IMR-90 (cell line): ENCODE data around the gene AAR2. TPM values are rescaled to one million over a fixed set of nuclear protein-coding genes. Genes with fewer than 3 reads are reported as not detected.

ENCODE experiments used
- ATAC-seq: fragments of 200-7000 bp; cut with Tn5 transposase; 2 replicates; pipeline ENCODE4 v1.9.1; 2020; ENCODE audit warnings: low read depth, mild to moderate bottlenecking, moderate library complexity
- BruUV-seq: library from RNA; stranded (reverse); fragments of 400-500 nt; replicated peaks from 2 replicates; lab custom pipeline; 2021; lab: Mats Ljungman, UMichigan
- CTCF ChIA-PET: fragments of 300-600 bp; formaldehyde crosslinking; extraction: SDS; loops from one replicate; lab custom pipeline; 2021; ENCODE audit warnings: antibody characterized with exemption; lab: Yijun Ruan, JAX
- POLR2A ChIA-PET: fragments of 300-600 bp; sonication (Branson Sonifier 250); formaldehyde crosslinking; loops from one replicate; lab custom pipeline; 2022; ENCODE audit warnings: antibody characterized with exemption; ENCODE audit not compliant: unreplicated experiment; lab: Charles Lee
- DNase-seq: peaks from one replicate; pipeline ENCODE4 v3.0.0; 2013
- H2AFZ ChIP-seq: replicated peaks from 2 replicates; pipeline ENCODE3; 2013; ENCODE audit warnings: low read length, mild to moderate bottlenecking; ENCODE audit not compliant: poor library complexity
- H2AK5ac ChIP-seq: 2 replicates; pipeline ENCODE4 v1.6.1; 2013; ENCODE audit warnings: low read depth, low read length, inconsistent platforms
- H2AK9ac ChIP-seq: replicated peaks from 2 replicates; pipeline ENCODE3; 2013; ENCODE audit warnings: mild to moderate bottlenecking, low read depth, low read length, moderate library complexity; ENCODE audit not compliant: poor library complexity
- H2BK120ac ChIP-seq: 2 replicates; pipeline ENCODE4 v1.6.1; 2013; ENCODE audit warnings: low read depth, low read length, inconsistent platforms
- H2BK15ac ChIP-seq: 3 replicates; pipeline ENCODE4 v1.6.1; 2013; ENCODE audit warnings: low read depth, low read length, inconsistent platforms
- H2BK20ac ChIP-seq: 2 replicates; pipeline ENCODE4 v1.6.1; 2013; ENCODE audit warnings: low read depth, mild to moderate bottlenecking, inconsistent platforms, low read length, moderate library complexity
- H2BK5ac ChIP-seq: 2 replicates; pipeline ENCODE4 v1.6.1; 2013; ENCODE audit warnings: mild to moderate bottlenecking, low read depth, low read length, inconsistent platforms; ENCODE audit not compliant: poor library complexity, severe bottlenecking
- H3K14ac ChIP-seq: replicated peaks from 2 replicates; pipeline ENCODE4 v1.6.1; 2013; ENCODE audit warnings: low read depth, low read length, inconsistent platforms
- H3K18ac ChIP-seq: 2 replicates; pipeline ENCODE4 v1.6.1; 2013; ENCODE audit warnings: low read depth, low read length, control low read depth
- H3K23ac ChIP-seq: 2 replicates; pipeline ENCODE4 v1.6.1; 2013; ENCODE audit warnings: low read depth, low read length, inconsistent platforms
- H3K27ac ChIP-seq: 2 replicates; pipeline ENCODE4 v1.5.1; 2013; ENCODE audit warnings: mild to moderate bottlenecking, control low read depth, low read length; ENCODE audit not compliant: insufficient read depth
- H3K27me3 ChIP-seq: 2 replicates; pipeline ENCODE4 v1.6.1; 2013; ENCODE audit warnings: low read length; ENCODE audit not compliant: control insufficient read depth, insufficient read depth
- H3K36me3 ChIP-seq: 2 replicates; pipeline ENCODE4 v1.6.1; 2013; ENCODE audit warnings: low read length, mixed read lengths; ENCODE audit not compliant: control insufficient read depth, insufficient read depth
- H3K4ac ChIP-seq: 2 replicates; pipeline ENCODE4 v1.6.1; 2013; ENCODE audit warnings: low read depth, low read length, inconsistent platforms
- H3K4me1 ChIP-seq: 2 replicates; pipeline ENCODE4 v1.6.1; 2013; ENCODE audit warnings: low read length, mixed read lengths; ENCODE audit not compliant: control insufficient read depth, insufficient read depth
- H3K4me2 ChIP-seq: 2 replicates; pipeline ENCODE4 v1.6.1; 2013; ENCODE audit warnings: low read depth, mild to moderate bottlenecking, control low read depth, low read length, moderate library complexity
- H3K4me3 ChIP-seq: 2 replicates; pipeline ENCODE4 v1.5.1; 2013; ENCODE audit warnings: low read depth, mild to moderate bottlenecking, control low read depth, low read length, moderate library complexity; ENCODE audit not compliant: insufficient read depth
- H3K56ac ChIP-seq: 2 replicates; pipeline ENCODE4 v1.6.1; 2013; ENCODE audit warnings: low read length, inconsistent platforms; ENCODE audit not compliant: insufficient read depth; ENCODE audit errors: extremely low read depth
- H3K79me1 ChIP-seq, 2 experiments: 2 replicates each; pipeline ENCODE4 v1.6.1; 2013; ENCODE audit warnings: low read length in 2 of 2, inconsistent platforms in 1 of 2, low read depth in 1 of 2
- H3K9ac ChIP-seq: 2 replicates; pipeline ENCODE4 v1.6.1; 2013; ENCODE audit warnings: low read depth, low read length, control low read depth
- H3K9me1 ChIP-seq: 2 replicates; pipeline ENCODE4 v1.6.1; 2013; ENCODE audit warnings: low read length, inconsistent platforms; ENCODE audit not compliant: insufficient read depth
- H3K9me3 ChIP-seq: 2 replicates; pipeline ENCODE4 v1.6.1; 2013; ENCODE audit warnings: low read length; ENCODE audit not compliant: control insufficient read depth, insufficient read depth
- H4K20me1 ChIP-seq: 2 replicates; pipeline ENCODE4 v1.6.1; 2013; ENCODE audit warnings: low read length, inconsistent platforms; ENCODE audit not compliant: insufficient read depth
- H4K5ac ChIP-seq: 2 replicates; pipeline ENCODE4 v1.6.1; 2013; ENCODE audit warnings: mild to moderate bottlenecking, low read depth, low read length, control low read depth
- H4K8ac ChIP-seq, 2 experiments: 2 replicates each; pipeline ENCODE4 v1.6.1; 2013; ENCODE audit warnings: low read depth in 2 of 2, low read length in 2 of 2, control low read depth in 1 of 2, inconsistent platforms in 1 of 2
- H4K91ac ChIP-seq: 2 replicates; pipeline ENCODE4 v1.6.1; 2013; ENCODE audit warnings: low read depth, low read length, inconsistent platforms; ENCODE audit not compliant: insufficient read depth
- FOS ChIP-seq: fragments of 150-350 bp; IDR thresholded peaks from 2 replicates; pipeline ENCODE4 v1.6.1; 2016; ENCODE audit warnings: low read depth, low read length
- WGBS, 2 experiments: methylation state at CpG; one replicate each; pipeline versions ENCODE4 v1.1.5 to v1.1.7; 2013; ENCODE audit warnings: missing lambda C conversion rate in 2 of 2; ENCODE audit not compliant: insufficient read length in 1 of 2; ENCODE audit errors: extremely low coverage in 2 of 2; 5-methylcytosine and 5-hydroxymethylcytosine counted together
- dilution Hi-C: fragments of 300-500 bp; cut with HindIII; formaldehyde crosslinking; loops from one replicate; pipeline ENCODE4 v1.14.3; 2018; ENCODE audit warnings: low sequenced_read_pairs; ENCODE audit not compliant: unreplicated experiment
- in situ Hi-C: fragments of 300-500 bp; cut with MboI; formaldehyde crosslinking; loops from 3 replicates; pipeline ENCODE4 v1.14.3; 2019; ENCODE audit warnings: low sequenced_read_pairs, inconsistent platforms, mixed read lengths
- intact Hi-C: fragments of 100-400 bp; cut with micrococcal nuclease; formaldehyde crosslinking; loops from 2 replicates; pipeline ENCODE4 v1.10.0; 2022
- polyA plus RNA-seq, 3 experiments: library from polyadenylated mRNA; depleted of rRNA; stranded (reverse); fragments of >200 nt; gene quantifications; 2 replicates each; pipeline ENCODE4 v1.2.3, GENCODE V29; 2012; ENCODE audit warnings: low replicate concordance in 1 of 3
- total RNA-seq: library from RNA; depleted of rRNA; stranded (reverse); fragments of >200 nt; gene quantifications from 2 replicates; pipeline ENCODE4 v1.2.3, GENCODE V29; 2012

AAR2 gene
- total and polyA plus RNA-seq, 2 of the 4 experiments (the other 2 are of a cell fraction), result 28.2 to 35.8 TPM

DNA sequence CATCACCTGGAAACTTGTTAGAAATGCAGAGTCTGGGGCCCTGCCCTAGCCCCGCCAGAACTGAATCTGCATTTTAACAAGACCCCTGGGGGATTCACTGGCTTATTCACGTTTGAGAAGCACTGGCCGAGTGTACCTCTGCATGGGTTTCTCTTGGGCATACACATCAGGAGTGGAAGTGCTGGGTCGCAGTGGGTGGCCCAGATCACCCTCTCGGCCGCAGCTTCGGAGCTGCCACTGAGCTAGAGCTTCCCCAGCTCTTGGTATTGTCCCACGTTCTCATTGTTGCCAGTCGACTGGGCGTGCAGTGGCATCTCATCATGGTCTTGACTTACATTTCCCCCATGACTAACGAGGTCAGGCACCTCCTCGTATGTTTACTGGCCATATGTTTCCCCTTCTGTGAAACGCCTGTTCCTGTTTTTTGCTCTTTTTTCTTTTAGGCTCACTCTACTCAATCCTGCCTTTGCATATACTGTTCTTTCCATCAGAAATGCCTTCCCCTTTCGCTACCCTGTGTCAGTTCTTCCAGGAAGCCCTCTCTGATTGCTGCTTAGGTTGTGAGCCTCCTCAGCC, 66.8 kb downstream of the AAR2 start:
- intact Hi-C loops, result no loop called here
- in situ Hi-C loops, result no loop called here
- H3K18ac ChIP-seq, result no peak overlapping the region
- CTCF ChIA-PET, result interaction anchor here (0.5 kb wide), 1 partner anchor 13 kb away, joined by 3 read pairs; no protein-coding TSS in a partner anchor
- TF ChIP-seq FOS, result no peak
- no peak overlapping the region for H2AK9ac ChIP-seq
- 21% methylated on average over 8 of the region's 14 CpGs; no CpG with 5 or more reads in 1 of the 2 experiments for WGBS, 2 experiments
- no peak overlapping the region for H2BK20ac ChIP-seq
- DNase-seq (no peak), ATAC-seq (no peak)
- no peaks in the 10 kb centered on the region for H3K79me1 ChIP-seq
- POLR2A ChIA-PET, result no interaction called here
- H4K8ac ChIP-seq, result no peak overlapping the region
- H3K56ac ChIP-seq, result no peak overlapping the region
- no peak overlapping the region for H3K9ac ChIP-seq
- H3K4ac ChIP-seq, result no peak overlapping the region
- H3K4me1 ChIP-seq, result no peaks in the 10 kb centered on the region
- H3K9me3 ChIP-seq, result no peaks in the 10 kb centered on the region
- H2BK120ac ChIP-seq, result no peak overlapping the region
- H2BK15ac ChIP-seq, result no peak overlapping the region
- no peak overlapping the region for H3K27ac ChIP-seq
- H3K27me3 ChIP-seq, result peaks cover 77% of the 10 kb centered on the region
- no peak overlapping the region for H3K4me2 ChIP-seq
- no peak overlapping the region for H2AFZ ChIP-seq
- dilution Hi-C loops, result no loop called here
- no peaks in the 10 kb centered on the region for H4K20me1 ChIP-seq
- no peak overlapping the region for H2AK5ac ChIP-seq
- H4K5ac ChIP-seq, result no peak overlapping the region
- no peak overlapping the region for H2BK5ac ChIP-seq
- H3K4me3 ChIP-seq, result no peak overlapping the region
- H4K91ac ChIP-seq, result no peak overlapping the region
- H3K23ac ChIP-seq, result no peak overlapping the region
- no peaks in the 10 kb centered on the region for H3K36me3 ChIP-seq
- no peaks in the 10 kb centered on the region for H3K9me1 ChIP-seq
- BruUV-seq, result no TSS peak
- no peak overlapping the region for H3K14ac ChIP-seq
